Measurements from ENCODE around the gene SHC3. TPM values are rescaled to one million over a fixed set of nuclear protein-coding genes. Genes with fewer than 3 reads are reported as not detected.

Gene SHC3
- total and polyA plus RNA-seq, 2 donors (not counting 1 experiment from before 2014, with no cell fraction given), result 1.7 to 16.2 TPM

GRCh38 chr9:89038382-89039103 is 140.1 kb downstream of the SHC3 start:
- Histone ChIP-seq H2AFZ (ENCODE audit: low read length) (peak overlapping the region; percentile 4), H4K20me1 (ENCODE audit: control insufficient read depth, extremely low read depth, insufficient read depth, low read length) (no peaks in the 10 kb centered on the region), H3K9me3 (ENCODE audit: control insufficient read depth, insufficient read depth, low read depth, low read length) (no peaks in the 10 kb centered on the region), H3K4me2 (ENCODE audit: extremely low read depth, insufficient read depth, low read length) (peak overlapping the region; percentile 72), H3K79me2 (ENCODE audit: control insufficient read depth, insufficient read depth, low read length) (no peaks in the 10 kb centered on the region), H3K4me1 (ENCODE audit: control insufficient read depth, extremely low read depth, insufficient read depth, low read length) (peaks cover 12% of the 10 kb centered on the region), H3K27ac (ENCODE audit: insufficient read depth, low read length) (peak overlapping the region; percentile 72), H3K36me3 (ENCODE audit: control insufficient read depth, insufficient read depth, low read length) (no peaks in the 10 kb centered on the region), H3K27me3 (ENCODE audit: control insufficient read depth, insufficient read depth, low read length) (no peaks in the 10 kb centered on the region), H3K4me3 (replicated peaks in 1 of 4; ENCODE audit: control extremely low read depth in 1 of 4, insufficient read depth in 1 of 4, low read depth in 3 of 4, low read length in 4 of 4) (no peak overlapping the region), H3K9ac (ENCODE audit: insufficient read depth, low read length) (no peak overlapping the region)
- TF ChIP-seq EZH2 (IDR thresholded peaks at IDR 0.05; ENCODE audit: low read length, missing control alignments) (no peak), CTCF (conservative IDR thresholded peaks at IDR 0.05 in 1 of 2, IDR thresholded peaks at IDR 0.05 in 1 of 2; ENCODE audit: low read depth in 1 of 2, low read length in 2 of 2) (no peak)
- peak; percentile 98 for DNase-seq (ENCODE audit: low read depth in 2 of 2)

GRCh38 chr9:89037891-89038290 is 140.7 kb downstream of the SHC3 start:
- Histone ChIP-seq H2AFZ (ENCODE audit: low read length) (no peak overlapping the region), H3K9me3 (ENCODE audit: control insufficient read depth, insufficient read depth, low read depth, low read length) (no peaks in the 10 kb centered on the region), H3K27ac (ENCODE audit: insufficient read depth, low read length) (no peak overlapping the region)

GRCh38 chr9:89037346-89037745 is 141.3 kb downstream of the SHC3 start:
- no peaks in the 10 kb centered on the region for H3K27me3 ChIP-seq (ENCODE audit: control insufficient read depth, insufficient read depth, low read length)
- H3K4me1 ChIP-seq (ENCODE audit: control insufficient read depth, extremely low read depth, insufficient read depth, low read length), result peaks cover 12% of the 10 kb centered on the region
- no peak overlapping the region for H3K4me2 ChIP-seq (ENCODE audit: extremely low read depth, insufficient read depth, low read length)
- peak in 1 of 2 donors; percentile 35 for DNase-seq (ENCODE audit: low read depth in 2 of 2)
- no peak overlapping the region for H3K9ac ChIP-seq (ENCODE audit: insufficient read depth, low read length)
- TF ChIP-seq EZH2 (IDR thresholded peaks at IDR 0.05; ENCODE audit: low read length, missing control alignments), result no peak
- TF ChIP-seq CTCF (conservative IDR thresholded peaks at IDR 0.05 in 1 of 2, IDR thresholded peaks at IDR 0.05 in 1 of 2; ENCODE audit: low read depth in 1 of 2, low read length in 2 of 2), result no peak
- no peak overlapping the region for H2AFZ ChIP-seq (ENCODE audit: low read length)
- no peaks in the 10 kb centered on the region for H3K36me3 ChIP-seq (ENCODE audit: control insufficient read depth, insufficient read depth, low read length)
- H3K9me3 ChIP-seq (ENCODE audit: control insufficient read depth, insufficient read depth, low read depth, low read length), result no peaks in the 10 kb centered on the region
- no peaks in the 10 kb centered on the region for H3K79me2 ChIP-seq (ENCODE audit: control insufficient read depth, insufficient read depth, low read length)
- H3K27ac ChIP-seq (ENCODE audit: insufficient read depth, low read length), result no peak overlapping the region
- H4K20me1 ChIP-seq (ENCODE audit: control insufficient read depth, extremely low read depth, insufficient read depth, low read length), result no peaks in the 10 kb centered on the region
- H3K4me3 ChIP-seq (replicated peaks in 1 of 4; ENCODE audit: control extremely low read depth in 1 of 4, insufficient read depth in 1 of 4, low read depth in 3 of 4, low read length in 4 of 4), result no peak overlapping the region

More at GRCh38 chr9:89037891-89038290, 140.7 kb downstream of the SHC3 start:
- no peak overlapping the region for H3K4me3 ChIP-seq (replicated peaks in 1 of 4; ENCODE audit: control extremely low read depth in 1 of 4, insufficient read depth in 1 of 4, low read depth in 3 of 4, low read length in 4 of 4)
- no peaks in the 10 kb centered on the region for H4K20me1 ChIP-seq (ENCODE audit: control insufficient read depth, extremely low read depth, insufficient read depth, low read length)
- no peaks in the 10 kb centered on the region for H3K36me3 ChIP-seq (ENCODE audit: control insufficient read depth, insufficient read depth, low read length)
- H3K4me1 ChIP-seq (ENCODE audit: control insufficient read depth, extremely low read depth, insufficient read depth, low read length), result peaks cover 12% of the 10 kb centered on the region
- H3K9ac ChIP-seq (ENCODE audit: insufficient read depth, low read length), result no peak overlapping the region
- no peak overlapping the region for H3K4me2 ChIP-seq (ENCODE audit: extremely low read depth, insufficient read depth, low read length)
- TF ChIP-seq EZH2 (IDR thresholded peaks at IDR 0.05; ENCODE audit: low read length, missing control alignments) (no peak), CTCF (conservative IDR thresholded peaks at IDR 0.05 in 1 of 2, IDR thresholded peaks at IDR 0.05 in 1 of 2; ENCODE audit: low read depth in 1 of 2, low read length in 2 of 2) (no peak)
- no peaks in the 10 kb centered on the region for H3K27me3 ChIP-seq (ENCODE audit: control insufficient read depth, insufficient read depth, low read length)
- DNase-seq (ENCODE audit: low read depth in 2 of 2), result no peak
- no peaks in the 10 kb centered on the region for H3K79me2 ChIP-seq (ENCODE audit: control insufficient read depth, insufficient read depth, low read length)
